Stimulated activated CD4-positive, alpha-beta T cell treated with anti-CD3 and anti-CD28 coated beads, TNF-alpha, amount 100 ng/mL, for 1 hour (primary cell): ENCODE results near the gene SETBP1.

Experiments used
- DNase-seq, 3 donors: peaks; one replicate each; pipeline ENCODE4 v3.0.0-alpha.2; 2020; ENCODE audit warnings: low read depth in 3 of 3, low spot score in 1 of 3

SETBP1 gene

GRCh38 chr18:44730803-44731529 lies 50.3 kb downstream of the SETBP1 start:
- DNase-seq, result no peak

- DNase-seq, result no peak
Observed at GRCh38 chr18:44731530-44732237, 51.0 kb downstream of the SETBP1 start.

GRCh38 chr18:44732238-44732563 lies 51.5 kb downstream of the SETBP1 start:
- DNase-seq, result no peak

GRCh38 chr18:44732599-44732998 lies 51.9 kb downstream of the SETBP1 start:
- DNase-seq, result no peak

- DNase-seq, result no peak
Observed at GRCh38 chr18:44733069-44733753, 52.5 kb downstream of the SETBP1 start.

- no peak for DNase-seq
Observed at GRCh38 chr18:44733754-44734465, 53.2 kb downstream of the SETBP1 start.

GRCh38 chr18:44735096-44735495 lies 54.4 kb downstream of the SETBP1 start:
- no peak for DNase-seq

- no peak for DNase-seq
Observed at GRCh38 chr18:44736664-44737380, 56.1 kb downstream of the SETBP1 start.

- no peak for DNase-seq
Observed at GRCh38 chr18:44737623-44738022, 56.9 kb downstream of the SETBP1 start.

- no peak for DNase-seq
Observed at GRCh38 chr18:44740000-44740399, 59.3 kb downstream of the SETBP1 start.

GRCh38 chr18:44741085-44741484 lies 60.4 kb downstream of the SETBP1 start:
- DNase-seq, result no peak

GRCh38 chr18:44741511-44741910 lies 60.8 kb downstream of the SETBP1 start:
- DNase-seq, result no peak

- DNase-seq, result no peak
Observed at GRCh38 chr18:44742126-44742525, 61.4 kb downstream of the SETBP1 start.

- no peak for DNase-seq
Observed at GRCh38 chr18:44742718-44743311, 62.1 kb downstream of the SETBP1 start.

GRCh38 chr18:44743631-44744030 lies 62.9 kb downstream of the SETBP1 start:
- no peak for DNase-seq

- no peak for DNase-seq
Observed at GRCh38 chr18:44744161-44745121, 63.8 kb downstream of the SETBP1 start.

GRCh38 chr18:44747157-44747556 lies 66.5 kb downstream of the SETBP1 start:
- no peak for DNase-seq

GRCh38 chr18:44748582-44748981 lies 67.9 kb downstream of the SETBP1 start:
- DNase-seq, result no peak

- DNase-seq, result no peak
Observed at GRCh38 chr18:44750774-44751173, 70.1 kb downstream of the SETBP1 start.
